HG03442 (cell line): Measurements from ENCODE around the gene GFPT1.

Experiments used
- ATAC-seq: cut with Tn5 transposase; IDR thresholded peaks from one replicate; pipeline ENCODE4 v1.9.1; 2021; ENCODE audit warnings: mild to moderate bottlenecking, moderate library complexity; ENCODE audit not compliant: unreplicated experiment

GFPT1 gene

DNA sequence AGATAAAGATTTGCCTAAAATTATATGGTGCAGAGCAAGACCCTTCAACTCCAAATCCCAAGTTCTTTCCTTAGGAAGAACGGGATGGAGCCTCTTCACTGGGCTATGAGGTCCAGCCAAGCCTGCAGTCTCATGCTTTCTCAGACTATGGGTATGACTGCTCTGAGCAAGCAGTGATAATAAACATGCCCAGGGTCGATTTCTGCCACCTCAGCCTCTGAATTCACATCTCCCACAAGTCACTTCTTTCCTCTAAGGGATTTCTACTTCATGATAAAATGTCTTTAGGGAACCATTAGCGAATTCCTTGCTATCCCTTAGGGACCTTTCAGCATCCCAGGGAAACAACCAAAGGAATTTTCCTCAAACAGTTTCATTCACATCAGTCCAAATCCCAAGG, 94.8 kb downstream of the GFPT1 start:
- ATAC-seq, result no peak

DNA sequence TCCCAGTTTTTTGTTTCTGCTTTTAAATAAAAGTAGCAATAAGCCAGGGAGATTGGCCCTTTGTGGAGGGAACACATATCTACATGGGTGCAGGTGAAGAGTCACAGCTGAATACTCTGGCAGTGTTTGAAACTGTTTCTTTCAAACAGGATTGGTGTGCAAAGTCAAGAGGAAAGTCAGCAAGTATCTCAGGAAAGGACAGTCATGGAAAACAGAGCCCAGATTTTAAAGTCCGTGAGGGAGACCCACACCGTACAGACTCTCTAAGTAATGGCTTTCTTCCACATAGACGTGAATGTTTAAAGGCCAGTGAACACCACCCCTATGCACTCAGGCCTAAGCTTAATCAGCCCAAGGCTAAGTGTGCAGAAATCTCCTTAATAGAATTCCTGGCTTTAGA, 95.3 kb downstream of the GFPT1 start:
- no peak for ATAC-seq

DNA sequence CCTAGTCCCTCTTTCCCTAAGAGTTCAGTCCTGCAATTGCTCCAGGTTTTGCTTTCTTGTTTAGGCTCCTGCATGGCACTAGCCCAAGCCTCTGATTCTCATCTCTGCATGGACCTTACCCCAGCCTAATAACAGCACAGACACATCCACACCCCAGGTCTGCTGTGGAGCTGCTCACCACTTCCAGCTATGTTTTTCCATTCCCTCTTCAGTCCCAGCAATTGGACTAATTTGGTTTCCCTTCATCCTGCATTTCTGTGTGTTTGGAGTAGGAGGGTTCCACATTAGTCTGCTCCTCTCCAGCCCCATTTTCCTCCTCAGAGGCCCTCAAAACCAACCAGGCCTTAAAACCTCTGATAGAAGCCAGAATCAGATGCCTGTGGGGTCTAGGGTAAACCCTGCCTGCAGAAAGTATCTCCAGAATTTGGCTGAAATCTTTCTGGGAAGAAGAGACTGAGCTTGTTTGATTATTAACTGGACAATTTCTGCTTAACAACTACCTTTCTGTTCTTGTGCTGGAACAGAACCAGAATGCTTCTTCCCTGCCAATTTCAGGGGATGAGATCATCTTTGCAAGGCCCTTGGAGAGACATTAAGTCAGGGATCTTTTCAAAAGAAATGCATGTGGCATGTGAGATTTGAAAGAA, 95.9 kb downstream of the GFPT1 start:
- no peak for ATAC-seq

DNA sequence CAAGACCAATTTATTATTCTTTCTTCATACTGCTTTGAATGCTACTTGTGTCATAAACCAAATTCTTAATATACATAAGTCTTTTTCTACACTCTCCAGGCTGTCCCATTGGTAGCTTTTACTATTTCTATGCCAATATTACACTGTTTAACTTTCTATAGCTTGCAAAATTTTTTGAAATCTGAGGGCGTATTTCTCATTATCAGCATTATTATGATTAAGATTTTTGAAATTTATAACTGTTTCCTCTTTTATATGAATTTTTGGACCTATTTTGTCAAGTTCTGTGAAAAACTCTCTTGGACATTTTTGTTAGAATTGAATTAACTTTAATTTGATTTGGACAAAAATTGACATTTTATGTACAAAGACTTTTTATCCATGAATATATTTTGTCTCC, 98.6 kb downstream of the GFPT1 start:
- no peak for ATAC-seq

DNA sequence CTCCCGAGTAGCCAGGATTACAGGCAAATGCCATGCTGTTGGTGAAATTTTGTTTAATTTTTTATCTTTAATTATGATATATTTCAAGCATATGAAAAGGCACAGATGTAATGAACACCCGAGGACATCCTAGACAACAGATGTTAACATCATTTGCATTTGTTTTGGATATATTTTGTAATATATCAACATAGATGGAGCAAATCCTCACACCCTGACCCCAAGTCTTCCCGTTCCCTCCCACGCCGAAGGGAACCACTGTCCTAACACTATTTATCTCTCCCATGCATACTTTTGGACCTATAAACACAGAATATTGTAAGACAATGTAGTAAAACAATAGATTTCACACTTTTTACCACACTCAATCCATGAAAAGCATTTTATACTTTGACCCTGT, 99.5 kb downstream of the GFPT1 start:
- ATAC-seq, result no peak

DNA sequence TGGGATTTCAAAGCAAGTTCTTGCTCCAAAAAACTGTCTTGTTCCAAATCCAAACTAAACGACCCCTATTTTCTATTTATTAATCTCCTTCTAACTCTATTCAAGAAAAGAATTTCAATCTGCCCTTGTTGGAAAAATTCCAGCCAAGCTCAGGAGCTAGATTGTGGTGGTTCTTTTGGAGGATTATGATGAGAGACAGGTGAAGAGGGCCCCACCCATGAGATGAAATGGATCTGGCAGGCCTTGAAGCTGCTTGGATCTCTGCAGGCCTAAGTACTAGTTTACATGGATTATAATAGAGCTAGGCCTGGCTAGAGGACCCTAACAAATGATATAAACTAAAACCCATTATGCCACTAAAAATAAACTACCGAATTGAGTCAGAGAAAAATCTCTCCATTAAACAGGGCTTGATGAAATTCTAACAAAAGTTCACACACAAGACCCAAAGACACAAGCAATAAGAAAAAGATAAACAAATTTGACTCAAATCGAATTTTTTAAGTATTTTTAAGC, 101.6 kb downstream of the GFPT1 start:
- ATAC-seq, result no peak

DNA sequence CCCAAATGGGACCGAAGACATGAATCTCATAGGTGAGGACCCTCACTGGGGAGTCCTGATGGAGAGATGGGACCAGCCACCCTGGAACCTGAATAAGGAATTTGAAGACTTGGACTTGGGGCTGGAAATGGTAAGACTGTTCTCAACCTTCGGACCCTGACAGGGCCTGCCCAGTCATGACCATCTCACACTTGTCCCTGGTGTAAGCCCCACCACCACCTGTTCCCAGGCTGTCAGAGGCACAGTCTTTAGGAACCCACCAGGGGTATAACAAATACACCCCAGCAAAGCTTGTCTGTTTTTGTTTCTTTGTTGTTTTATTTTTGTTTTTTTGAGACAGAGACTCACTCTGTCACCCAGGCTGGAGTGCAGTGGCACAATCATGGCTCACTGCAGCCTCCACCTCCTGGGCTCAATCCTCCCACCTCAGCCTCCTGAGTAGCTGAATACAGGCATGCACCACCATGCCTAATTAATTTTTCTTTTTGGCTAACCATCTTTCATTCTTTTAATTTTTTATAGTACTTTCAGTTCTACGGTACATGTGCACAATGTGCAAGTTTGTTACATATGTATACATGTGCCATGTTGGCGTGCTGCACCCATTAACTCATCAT, 106.1 kb downstream of the GFPT1 start:
- ATAC-seq, result no peak

DNA sequence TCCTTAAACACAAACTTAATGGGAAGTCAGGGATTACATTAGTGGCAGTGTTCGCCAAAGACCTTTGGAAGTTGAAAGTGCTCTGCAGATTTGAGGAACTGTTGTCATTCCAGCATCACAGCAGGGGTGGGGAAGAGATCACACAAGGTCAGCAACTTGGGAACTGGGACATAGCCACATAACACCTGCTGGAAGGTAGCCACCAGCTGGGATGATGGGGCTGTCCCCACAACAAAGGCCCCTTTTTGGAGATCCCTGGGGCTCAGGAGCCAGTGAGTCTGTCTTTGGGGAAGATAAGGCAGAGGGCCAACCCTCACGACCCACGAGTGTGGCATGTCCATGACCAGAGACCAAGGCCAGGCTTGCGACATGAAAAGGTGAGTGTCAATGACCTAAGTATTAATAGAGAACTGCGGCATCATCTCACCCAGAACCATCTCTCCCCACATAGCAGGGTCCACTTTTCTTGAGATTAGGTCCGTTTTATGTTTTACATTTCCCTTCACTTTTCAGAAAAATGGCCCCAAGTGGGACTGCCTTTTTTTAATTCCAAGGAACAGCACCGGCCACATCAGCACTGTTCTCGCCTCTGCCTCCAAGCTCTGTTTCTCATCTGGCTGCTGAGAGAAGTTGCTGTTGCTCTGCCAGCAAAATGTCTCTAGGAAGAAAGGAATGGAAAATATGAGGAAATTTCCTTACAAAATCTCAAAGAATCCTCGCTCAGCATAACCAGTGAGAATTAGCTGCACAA, 106.9 kb downstream of the GFPT1 start:
- no peak for ATAC-seq

DNA sequence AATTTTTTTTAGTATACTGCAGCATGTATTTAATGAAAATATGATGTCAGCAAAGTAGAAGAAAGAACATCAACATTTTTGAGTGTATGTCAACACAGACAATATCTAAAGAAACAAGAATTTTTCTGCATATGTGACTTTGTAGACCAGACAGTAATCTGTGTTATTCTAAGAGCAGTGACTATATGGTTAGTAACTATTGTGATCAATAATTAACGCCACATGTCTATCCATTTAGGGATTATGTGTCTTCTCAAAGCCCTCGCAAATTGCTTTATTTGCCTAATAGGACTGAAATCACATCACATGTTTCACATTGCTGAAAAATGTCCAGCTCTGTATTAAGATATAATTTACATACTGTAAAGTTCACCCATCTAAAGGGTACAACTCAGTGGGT, 107.8 kb downstream of the GFPT1 start:
- no peak for ATAC-seq

DNA sequence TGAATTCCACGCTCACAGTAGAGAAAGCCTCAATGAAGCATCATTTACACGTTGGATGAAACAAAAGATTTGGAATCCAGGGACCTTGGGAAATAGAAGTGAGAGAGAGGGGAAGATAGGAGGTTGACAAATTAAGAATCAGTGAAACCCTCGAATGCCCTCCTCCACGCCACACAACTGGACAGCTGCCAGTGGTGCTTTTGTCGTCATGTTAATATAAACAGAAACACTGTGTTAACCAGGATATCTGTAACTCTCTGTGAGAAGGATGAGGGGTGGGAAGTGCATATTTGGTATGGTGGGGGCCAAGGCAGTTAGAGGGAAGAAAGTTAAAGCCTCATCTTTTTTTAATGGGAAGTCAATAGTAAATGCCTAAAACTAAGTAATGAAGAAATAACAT, 108.7 kb downstream of the GFPT1 start:
- ATAC-seq, result no peak

DNA sequence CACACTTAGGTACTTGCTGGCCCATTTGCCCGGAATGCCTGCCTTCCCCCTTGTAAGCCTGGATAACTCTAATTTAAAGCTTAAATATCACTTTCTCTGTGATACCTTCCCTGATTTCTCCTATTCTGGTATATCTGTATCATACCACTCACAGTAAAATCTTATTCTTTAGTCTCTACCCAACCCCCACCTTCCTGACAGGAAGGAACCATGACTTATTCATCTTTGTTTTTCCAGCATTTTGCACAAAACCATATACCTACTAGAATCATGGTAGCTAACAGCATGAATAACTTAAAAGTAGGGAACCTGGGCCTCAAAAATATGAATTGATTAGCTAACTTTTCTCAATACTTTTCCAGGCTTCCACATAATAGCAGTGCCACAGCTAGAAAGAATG, 111.5 kb downstream of the GFPT1 start:
- no peak for ATAC-seq

DNA sequence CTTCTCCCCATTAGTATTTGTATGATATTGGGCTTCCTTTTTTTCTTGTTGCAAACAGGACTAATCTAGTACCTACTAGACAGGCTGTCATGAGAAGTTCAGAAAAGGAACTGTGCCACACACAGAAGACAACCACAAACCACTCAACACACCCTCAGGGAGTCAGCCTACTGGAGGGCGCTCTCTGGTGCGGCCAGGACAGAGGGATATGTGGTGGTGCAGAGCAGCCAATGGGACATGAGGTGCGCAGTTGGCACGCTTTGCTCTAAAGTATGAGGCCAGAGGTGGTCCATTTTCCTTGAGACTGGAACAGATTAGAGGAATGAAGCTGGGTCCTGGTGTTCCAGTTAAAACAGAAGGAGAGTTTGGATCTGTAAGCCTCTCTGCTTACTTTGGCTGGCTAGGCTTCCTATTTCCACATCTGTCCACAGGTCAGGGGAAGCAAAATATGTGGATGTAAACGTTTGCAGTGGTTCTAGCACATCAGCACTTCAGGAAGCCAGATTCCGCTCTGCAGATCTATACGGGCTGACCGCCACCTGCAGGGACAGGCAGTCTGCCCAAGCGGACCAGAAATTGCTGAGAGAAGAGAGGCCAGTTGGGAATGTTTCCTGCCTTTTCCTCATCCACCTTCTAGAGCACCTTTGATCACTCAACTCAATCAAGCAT, 114.1 kb downstream of the GFPT1 start:
- no peak for ATAC-seq

DNA sequence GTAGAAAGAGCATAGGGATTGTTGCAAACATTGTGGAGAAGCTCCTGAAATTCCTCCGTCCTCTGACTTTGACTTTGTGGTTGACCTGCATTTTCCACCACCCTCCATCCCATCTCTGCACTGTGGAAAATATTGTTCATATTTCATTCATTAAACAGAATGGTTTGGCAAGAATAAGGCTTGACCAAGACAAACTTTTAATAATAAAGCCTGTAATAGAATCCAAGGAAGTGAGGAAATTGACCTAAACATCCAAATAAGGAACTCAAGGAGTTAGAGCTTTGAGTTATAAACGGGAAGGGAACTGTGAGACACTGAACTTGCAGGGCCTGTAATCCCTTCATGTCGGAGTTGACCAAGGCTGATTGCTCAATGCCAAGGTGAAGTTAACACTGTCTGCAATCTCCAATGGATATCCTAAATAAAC, 115.2 kb downstream of the GFPT1 start:
- no peak for ATAC-seq
